Spleen (tissue), 7 donors: ENCODE results near the gene SMPX.

Experiments used
- CTCF ChIP-seq, 11 experiments: fragments of 200-600 bp in 7 of 11; fragments of 450-650 bp in 4 of 11; sonication (generic) in 4 of 11; IDR thresholded peaks in 8 of 11; conservative IDR thresholded peaks in 3 of 11; 1 replicate in 7 of 11; 2 replicates in 4 of 11; pipeline versions ENCODE4 v1.4.0 to v1.8.0; 2016 to 2021; ENCODE audit warnings: antibody characterized with exemption in 11 of 11, inconsistent platforms in 4 of 11, mild to moderate bottlenecking in 1 of 11
- POLR2A ChIP-seq, 3 donors: fragments of 450-650 bp; IDR thresholded peaks; one replicate each; pipeline ENCODE4 v1.5.1; 2017; ENCODE audit warnings: antibody characterized with exemption in 3 of 3, mild to moderate bottlenecking in 1 of 3
- POLR2AphosphoS5 ChIP-seq, 3 donors: sonication (generic); formaldehyde crosslinking; IDR thresholded peaks; one replicate each; pipeline ENCODE4 v1.5.1; 2017; ENCODE audit warnings: antibody characterized with exemption in 3 of 3
- donor health status: DM: no; HTN: no; CAD: no; lungs with moderate emphysema.
- donor health status: DM: no; HTN: no; CAD: no.
- donor health status: DM: no; HTN: no; CAD: no.

- TF ChIP-seq CTCF (IDR thresholded peaks at IDR 0.05 in 8 of 11, conservative IDR thresholded peaks at IDR 0.05 in 3 of 11), result no peak
- no peak for TF ChIP-seq POLR2A (IDR thresholded peaks at IDR 0.05)
- no peak for TF ChIP-seq POLR2AphosphoS5 (IDR thresholded peaks at IDR 0.05)
These were observed 42.4 kb upstream of the SMPX start for GRCh38 chrX:21800344-21800770.
